ENCODE measurements around the gene XPNPEP3. TPM values are rescaled to one million over a fixed set of nuclear protein-coding genes. Genes with fewer than 3 reads are reported as not detected.
A peak's percentile ranks its signal among the peaks of the same experiment; 100 is the strongest.

XPNPEP3 gene
- polyA plus RNA-seq, 1 donor from 2014 or later: 11.9 TPM

- Mint-ChIP-seq H3K27ac (peak within 1 kb of the TSS; percentile 99 to 100 (median 99)), H3K27me3 (no peaks in the 10 kb centered on the region), H3K36me3 (no peaks in the 10 kb centered on the region), H3K4me3 (peak within 1 kb of the TSS; percentile 96 to 100 (median 98)), H3K4me1 (peaks cover 13 to 27% (median 21%) of the 10 kb centered on the region in 3 donors), H3K9me3 (no peaks in the 10 kb centered on the region)
Observed at GRCh38 chr22:40950962-40951794, 94.2 kb downstream of the XPNPEP3 start, which contains the start of gene RBX1. Gene RBX1, plus strand, starts transcription at chr22:40951378. Its CDS starts 21 bp downstream, at chr22:40951399.

- peak overlapping the region; percentile 96 to 100 (median 98) for H3K4me3 Mint-ChIP-seq
- no peaks in the 10 kb centered on the region for H3K36me3 Mint-ChIP-seq
- no peaks in the 10 kb centered on the region for H3K27me3 Mint-ChIP-seq
- peak overlapping the region; percentile 99 to 100 (median 99) for H3K27ac Mint-ChIP-seq
- no peaks in the 10 kb centered on the region for H3K9me3 Mint-ChIP-seq
- peaks cover 11 to 24% (median 21%) of the 10 kb centered on the region in 3 donors for H3K4me1 Mint-ChIP-seq
Observed at GRCh38 chr22:40951795-40952605, 95.1 kb downstream of the XPNPEP3 start.

- Mint-ChIP-seq H3K27ac (peak overlapping the region in 2 of 3 donors; percentile 55 to 99), H3K4me3 (peak overlapping the region in 3 of 4 donors; percentile 0 to 89 (median 10)), H3K27me3 (no peaks in the 10 kb centered on the region), H3K4me1 (peaks cover 13 to 23% (median 20%) of the 10 kb centered on the region in 3 donors), H3K9me3 (no peaks in the 10 kb centered on the region), H3K36me3 (no peaks in the 10 kb centered on the region)
Observed at GRCh38 chr22:40953471-40953870, 96.5 kb downstream of the XPNPEP3 start.

- H3K27me3 Mint-ChIP-seq: no peaks in the 10 kb centered on the region
- H3K36me3 Mint-ChIP-seq: no peaks in the 10 kb centered on the region
- peak overlapping the region in 1 of 3 donors; percentile 99 for H3K27ac Mint-ChIP-seq
- peaks cover 13 to 23% (median 22%) of the 10 kb centered on the region in 3 donors for H3K4me1 Mint-ChIP-seq
- no peaks in the 10 kb centered on the region for H3K9me3 Mint-ChIP-seq
- H3K4me3 Mint-ChIP-seq: peak overlapping the region in 2 of 4 donors; percentile 47 to 89
Observed at GRCh38 chr22:40954113-40954512, 97.2 kb downstream of the XPNPEP3 start.

GRCh38 chr22:40955571-40955970 is 98.6 kb downstream of the XPNPEP3 start:
- no peak overlapping the region for H3K4me3 Mint-ChIP-seq
- peaks cover 17 to 25% (median 25%) of the 10 kb centered on the region in 3 donors for H3K4me1 Mint-ChIP-seq
- H3K27ac Mint-ChIP-seq: no peak overlapping the region
- no peaks in the 10 kb centered on the region for H3K27me3 Mint-ChIP-seq
- no peaks in the 10 kb centered on the region for H3K9me3 Mint-ChIP-seq
- H3K36me3 Mint-ChIP-seq: peaks cover 2% of the 10 kb centered on the region

GRCh38 chr22:40957601-40958000 is 100.7 kb downstream of the XPNPEP3 start:
- Mint-ChIP-seq H3K27ac (no peak overlapping the region), H3K36me3 (peaks cover 3% of the 10 kb centered on the region), H3K4me3 (no peak overlapping the region), H3K9me3 (no peaks in the 10 kb centered on the region), H3K27me3 (no peaks in the 10 kb centered on the region), H3K4me1 (peaks cover 10 to 19% (median 15%) of the 10 kb centered on the region in 3 donors)

- Mint-ChIP-seq H3K27ac (peak overlapping the region in 1 of 3 donors; percentile 31), H3K4me3 (no peak overlapping the region), H3K27me3 (no peaks in the 10 kb centered on the region), H3K4me1 (peaks cover 9 to 14% (median 14%) of the 10 kb centered on the region in 3 donors), H3K9me3 (no peaks in the 10 kb centered on the region), H3K36me3 (peaks cover 3% of the 10 kb centered on the region)
Observed at GRCh38 chr22:40958299-40958698, 101.4 kb downstream of the XPNPEP3 start.

- Mint-ChIP-seq H3K36me3 (peaks cover 3% of the 10 kb centered on the region), H3K4me3 (no peak overlapping the region), H3K9me3 (no peaks in the 10 kb centered on the region), H3K4me1 (peaks cover 6 to 8% (median 6%) of the 10 kb centered on the region in 3 donors), H3K27ac (peak overlapping the region in 1 of 3 donors; percentile 73), H3K27me3 (no peaks in the 10 kb centered on the region)
Observed at GRCh38 chr22:40960145-40960544, 103.2 kb downstream of the XPNPEP3 start.

GRCh38 chr22:40965936-40966725 is 109.2 kb downstream of the XPNPEP3 start:
- Mint-ChIP-seq H3K27me3 (no peaks in the 10 kb centered on the region), H3K36me3 (peaks cover 1% of the 10 kb centered on the region), H3K4me1 (peaks cover 0 to 5% (median 0%) of the 10 kb centered on the region in 3 donors), H3K4me3 (no peak overlapping the region), H3K9me3 (no peaks in the 10 kb centered on the region), H3K27ac (no peak overlapping the region)

GRCh38 chr22:40966726-40967085 is 109.8 kb downstream of the XPNPEP3 start:
- Mint-ChIP-seq H3K27me3 (no peaks in the 10 kb centered on the region), H3K9me3 (no peaks in the 10 kb centered on the region), H3K27ac (peak overlapping the region in 1 of 3 donors; percentile 77), H3K4me3 (no peak overlapping the region), H3K36me3 (peaks cover 1% of the 10 kb centered on the region), H3K4me1 (peaks cover 0 to 5% (median 0%) of the 10 kb centered on the region in 3 donors)

- peak overlapping the region in 1 of 3 donors; percentile 77 for H3K27ac Mint-ChIP-seq
- no peaks in the 10 kb centered on the region for H3K27me3 Mint-ChIP-seq
- no peak overlapping the region for H3K4me3 Mint-ChIP-seq
- H3K4me1 Mint-ChIP-seq: peaks cover 0 to 5% (median 0%) of the 10 kb centered on the region in 3 donors
- no peaks in the 10 kb centered on the region for H3K9me3 Mint-ChIP-seq
- H3K36me3 Mint-ChIP-seq: peaks cover under 1% of the 10 kb centered on the region
Observed at GRCh38 chr22:40967111-40967760, 110.3 kb downstream of the XPNPEP3 start.

- Mint-ChIP-seq H3K4me1 (peaks cover 0 to 6% (median 0%) of the 10 kb centered on the region in 3 donors), H3K4me3 (no peak overlapping the region), H3K27ac (no peak overlapping the region), H3K27me3 (no peaks in the 10 kb centered on the region), H3K9me3 (peaks cover 0 to 1% (median 0%) of the 10 kb centered on the region in 3 donors), H3K36me3 (no peaks in the 10 kb centered on the region)
Observed at GRCh38 chr22:40972587-40972986, 115.6 kb downstream of the XPNPEP3 start.

- H3K27me3 Mint-ChIP-seq: no peaks in the 10 kb centered on the region
- H3K9me3 Mint-ChIP-seq: peaks cover 0 to 1% (median 0%) of the 10 kb centered on the region in 3 donors
- H3K27ac Mint-ChIP-seq: no peak overlapping the region
- peaks cover 0 to 5% (median 0%) of the 10 kb centered on the region in 3 donors for H3K4me1 Mint-ChIP-seq
- no peaks in the 10 kb centered on the region for H3K36me3 Mint-ChIP-seq
- H3K4me3 Mint-ChIP-seq: no peak overlapping the region
Observed at GRCh38 chr22:40973144-40973543, 116.2 kb downstream of the XPNPEP3 start.

- no peaks in the 10 kb centered on the region for H3K36me3 Mint-ChIP-seq
- H3K27ac Mint-ChIP-seq: no peak overlapping the region
- peaks cover 0 to 3% (median 0%) of the 10 kb centered on the region in 3 donors for H3K4me1 Mint-ChIP-seq
- H3K27me3 Mint-ChIP-seq: no peaks in the 10 kb centered on the region
- H3K4me3 Mint-ChIP-seq: no peak overlapping the region
- H3K9me3 Mint-ChIP-seq: peaks cover 0 to 1% (median 0%) of the 10 kb centered on the region in 3 donors
Observed at GRCh38 chr22:40975366-40975765, 118.4 kb downstream of the XPNPEP3 start.
